CD4-positive, alpha-beta T cell treated with Interleukin-1 beta for 1 hour (primary cell): ENCODE data around the gene KCNH3.

Experiments
- DNase-seq, 2 donors: peaks; one replicate each; pipeline ENCODE4 v3.0.0-alpha.2; 2020 to 2022

Gene KCNH3

DNA sequence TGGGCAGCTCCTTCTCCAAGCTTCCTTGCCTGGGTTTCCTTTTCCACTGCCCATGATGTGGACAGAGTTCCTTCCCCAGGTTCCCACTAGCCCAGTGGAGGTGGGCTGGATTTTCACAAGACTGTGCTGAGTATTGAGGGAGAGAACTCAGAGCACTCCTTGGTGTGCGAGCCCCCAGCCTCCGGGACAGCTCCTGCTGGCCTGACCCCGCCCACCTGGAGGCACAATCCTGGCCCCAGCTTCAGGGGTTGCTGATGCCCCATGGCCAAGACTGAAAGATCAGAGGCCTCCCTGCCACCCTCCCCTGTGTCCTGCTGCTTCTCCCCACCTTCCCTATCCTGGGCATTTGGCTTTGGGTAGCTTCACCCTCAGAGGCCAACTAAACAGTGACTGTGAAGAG, 7.7 kb downstream of the KCNH3 start:
- DNase-seq = no peak

DNA sequence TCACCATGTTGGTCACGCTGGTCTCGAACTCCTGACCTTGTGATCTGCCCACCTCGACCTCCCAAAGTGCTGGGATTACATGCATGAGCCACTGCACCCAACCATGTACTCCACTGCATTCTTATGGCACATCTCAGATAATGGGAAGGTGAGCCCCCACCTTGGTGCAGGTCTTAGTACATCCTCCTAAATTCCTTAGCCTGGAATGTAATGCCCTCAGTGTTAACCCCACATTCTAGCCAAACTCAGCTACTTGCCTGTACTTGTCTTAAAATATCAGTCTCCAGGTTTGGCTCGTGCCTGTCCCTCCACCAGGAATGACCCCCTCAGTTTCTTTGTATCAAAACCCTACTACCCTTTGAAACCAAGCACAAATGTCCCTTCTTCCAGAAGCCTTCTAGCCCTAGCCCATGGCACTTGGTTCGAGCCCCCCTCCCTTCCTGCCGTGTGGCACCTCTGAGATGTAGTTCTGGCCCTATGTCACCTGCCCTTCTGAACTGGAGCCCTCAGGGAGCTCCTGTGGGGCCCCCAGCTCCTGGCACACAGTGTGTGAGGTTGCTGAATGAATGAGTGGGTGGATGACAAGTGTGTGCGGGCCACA, 8.4 kb downstream of the KCNH3 start:
- no peak for DNase-seq

DNA sequence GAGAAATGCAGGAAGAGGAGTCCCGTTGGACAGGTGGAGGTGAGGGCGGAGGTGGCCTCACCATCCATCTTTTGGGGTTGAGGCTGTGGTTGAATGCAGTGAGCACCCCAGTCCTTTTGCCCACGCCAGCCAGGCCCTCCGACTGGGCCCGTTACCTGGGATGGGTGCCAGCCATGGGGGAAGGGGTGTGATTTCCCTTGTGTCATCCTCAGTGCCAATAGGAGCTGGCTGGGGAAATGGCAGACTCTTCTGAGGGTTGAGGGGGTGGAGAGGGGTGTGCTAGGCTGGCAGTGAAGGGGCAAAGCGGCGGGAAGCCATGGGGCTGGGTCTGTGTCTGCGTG, 9.6 kb downstream of the KCNH3 start:
- DNase-seq = no peak

DNA sequence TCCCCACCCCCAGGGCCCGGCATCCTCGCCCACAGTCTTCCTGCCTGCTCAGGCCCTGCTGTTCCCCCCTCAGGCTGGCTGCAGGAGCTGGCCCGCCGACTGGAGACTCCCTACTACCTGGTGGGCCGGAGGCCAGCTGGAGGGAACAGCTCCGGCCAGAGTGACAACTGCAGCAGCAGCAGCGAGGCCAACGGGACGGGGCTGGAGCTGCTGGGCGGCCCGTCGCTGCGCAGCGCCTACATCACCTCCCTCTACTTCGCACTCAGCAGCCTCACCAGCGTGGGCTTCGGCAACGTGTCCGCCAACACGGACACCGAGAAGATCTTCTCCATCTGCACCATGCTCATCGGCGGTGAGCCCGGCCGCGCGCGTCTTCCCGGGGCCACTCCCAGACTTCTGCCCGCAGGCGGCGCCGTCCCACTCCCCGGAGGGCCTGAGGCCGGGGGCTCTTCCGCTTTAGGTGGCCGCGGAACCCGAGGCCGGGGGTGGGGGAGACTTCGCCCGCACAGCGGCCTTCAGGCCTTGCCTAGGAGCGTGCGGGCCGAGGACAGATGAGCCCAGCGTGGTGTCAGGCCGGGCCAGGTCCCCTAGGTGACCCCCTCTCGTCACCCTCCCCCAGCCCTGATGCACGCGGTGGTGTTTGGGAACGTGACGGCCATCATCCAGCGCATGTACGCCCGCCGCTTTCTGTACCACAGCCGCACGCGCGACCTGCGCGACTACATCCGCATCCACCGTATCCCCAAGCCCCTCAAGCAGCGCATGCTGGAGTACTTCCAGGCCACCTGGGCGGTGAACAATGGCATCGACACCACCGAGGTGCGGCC, 10.2 kb downstream of the KCNH3 start:
- DNase-seq = peak; percentile 15 to 25

DNA sequence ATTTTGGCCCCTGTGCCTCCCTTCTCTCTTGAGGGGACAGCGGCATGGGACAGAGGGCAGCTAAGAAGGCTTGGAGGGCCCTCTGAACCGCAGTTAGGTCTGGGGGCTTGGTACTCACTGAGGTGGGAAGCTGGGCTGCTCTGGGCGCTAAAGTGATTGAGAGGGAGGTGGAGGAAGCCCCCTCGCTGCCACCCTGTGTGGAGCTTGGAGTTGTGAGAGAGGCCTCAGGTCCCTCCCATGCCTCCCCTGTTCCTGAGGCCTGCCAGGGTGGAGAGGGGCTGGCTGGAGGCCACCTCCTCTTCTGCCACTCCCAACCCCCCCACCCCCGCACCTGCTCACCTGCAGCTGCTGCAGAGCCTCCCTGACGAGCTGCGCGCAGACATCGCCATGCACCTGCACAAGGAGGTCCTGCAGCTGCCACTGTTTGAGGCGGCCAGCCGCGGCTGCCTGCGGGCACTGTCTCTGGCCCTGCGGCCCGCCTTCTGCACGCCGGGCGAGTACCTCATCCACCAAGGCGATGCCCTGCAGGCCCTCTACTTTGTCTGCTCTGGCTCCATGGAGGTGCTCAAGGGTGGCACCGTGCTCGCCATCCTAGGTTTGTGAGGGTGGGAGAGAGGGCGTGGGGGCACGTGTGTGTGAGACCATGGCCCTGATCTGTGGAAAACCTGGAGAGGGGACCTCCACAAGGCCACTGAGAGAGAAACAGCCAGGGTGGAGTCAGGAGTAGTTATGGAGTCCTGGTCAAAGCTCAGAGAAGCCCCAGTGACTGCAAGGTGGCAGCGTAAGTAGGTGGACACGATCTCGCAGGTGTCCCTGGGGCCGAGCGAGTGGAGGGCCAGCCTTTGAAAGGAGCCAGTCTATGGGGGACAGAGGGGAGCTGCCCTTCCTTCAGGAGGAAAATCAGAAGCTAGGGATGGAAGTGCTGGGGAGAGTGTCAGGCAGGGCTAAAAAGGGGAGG, 11.2 kb downstream of the KCNH3 start:
- no peak for DNase-seq

DNA sequence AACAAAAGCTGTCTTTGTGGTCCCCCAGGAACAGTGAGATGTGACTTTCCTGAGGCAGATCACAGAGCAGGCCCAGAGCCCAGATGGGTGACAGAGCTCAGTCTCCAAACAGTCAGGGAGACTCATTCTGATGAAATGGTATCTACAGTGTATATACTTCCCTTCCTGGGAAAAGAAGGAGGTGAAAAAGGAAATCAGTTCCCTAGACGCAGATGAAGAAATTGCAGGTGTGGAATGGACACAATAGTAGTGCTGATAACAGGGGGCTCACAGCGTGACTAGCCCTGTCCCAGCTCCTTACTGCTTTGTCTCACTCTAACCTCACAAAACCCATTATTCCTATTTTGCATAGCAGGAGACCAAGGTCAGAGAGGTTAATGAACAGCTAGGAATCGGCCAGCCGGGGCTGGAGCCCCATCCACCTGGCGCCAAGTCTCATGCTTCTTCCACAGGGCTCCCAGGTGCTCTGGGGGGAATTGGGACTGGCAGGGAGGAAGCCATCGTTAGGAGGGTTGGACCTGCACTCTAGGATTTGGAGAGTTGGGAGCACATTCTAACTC, 11.9 kb downstream of the KCNH3 start:
- no peak for DNase-seq

DNA sequence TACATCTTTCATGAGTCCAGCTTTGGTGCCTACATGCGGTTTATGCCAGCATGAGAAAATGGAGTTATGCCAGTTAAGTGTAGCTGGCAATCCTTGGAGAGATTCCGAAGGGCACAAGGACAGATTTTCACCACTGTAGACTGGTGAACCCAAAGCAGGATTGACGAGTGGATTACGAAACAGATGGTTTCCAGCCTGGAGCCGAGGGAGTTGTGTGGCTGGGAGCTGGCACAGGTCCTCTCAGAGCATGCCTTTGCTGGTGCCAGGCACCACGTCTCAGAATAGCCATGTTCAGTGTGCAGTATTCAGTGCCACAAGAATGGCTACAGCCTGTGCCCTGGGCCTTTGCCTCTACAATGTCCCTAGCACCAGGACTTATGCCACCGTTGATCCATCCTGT, 13.2 kb downstream of the KCNH3 start:
- no peak for DNase-seq

DNA sequence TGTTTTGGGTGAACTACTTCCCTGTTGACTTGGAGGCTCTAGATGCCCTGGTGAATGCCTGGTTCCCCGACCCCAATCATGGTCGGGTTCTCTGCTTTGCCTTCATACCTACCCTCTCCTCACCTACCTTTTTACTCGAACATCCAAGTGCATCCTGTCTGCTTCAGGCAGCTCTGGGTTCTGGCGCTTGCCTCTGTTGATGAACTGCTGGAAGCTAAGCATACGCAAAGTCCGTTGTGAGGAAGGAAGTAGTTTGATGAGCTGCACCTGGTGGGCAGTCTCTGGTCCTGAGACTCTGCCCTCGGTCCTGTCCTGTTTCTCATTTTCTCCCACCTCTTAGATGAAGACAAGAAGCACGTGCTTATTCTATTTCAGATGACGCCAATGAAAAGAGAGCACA, 13.6 kb downstream of the KCNH3 start:
- DNase-seq = no peak

DNA sequence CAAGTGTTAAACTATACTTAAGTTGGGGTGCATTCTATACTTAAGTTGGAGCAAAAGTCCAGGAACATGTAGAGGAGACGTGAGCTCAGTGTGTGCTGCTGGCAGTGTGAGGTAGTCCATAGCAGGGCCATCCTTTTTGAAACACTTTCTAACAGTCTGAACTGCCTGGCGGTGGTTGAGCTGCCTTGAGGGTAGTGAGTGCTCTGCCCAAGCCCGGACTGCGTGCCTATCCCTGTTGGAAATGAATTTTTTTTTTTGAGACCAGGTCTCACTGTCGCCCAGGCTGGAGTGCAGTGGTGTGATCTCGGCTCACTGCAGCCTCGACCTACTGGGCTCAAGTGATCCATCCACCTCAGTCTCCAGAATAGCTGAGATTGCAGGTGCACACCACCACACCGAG, 14.1 kb downstream of the KCNH3 start:
- no peak for DNase-seq

DNA sequence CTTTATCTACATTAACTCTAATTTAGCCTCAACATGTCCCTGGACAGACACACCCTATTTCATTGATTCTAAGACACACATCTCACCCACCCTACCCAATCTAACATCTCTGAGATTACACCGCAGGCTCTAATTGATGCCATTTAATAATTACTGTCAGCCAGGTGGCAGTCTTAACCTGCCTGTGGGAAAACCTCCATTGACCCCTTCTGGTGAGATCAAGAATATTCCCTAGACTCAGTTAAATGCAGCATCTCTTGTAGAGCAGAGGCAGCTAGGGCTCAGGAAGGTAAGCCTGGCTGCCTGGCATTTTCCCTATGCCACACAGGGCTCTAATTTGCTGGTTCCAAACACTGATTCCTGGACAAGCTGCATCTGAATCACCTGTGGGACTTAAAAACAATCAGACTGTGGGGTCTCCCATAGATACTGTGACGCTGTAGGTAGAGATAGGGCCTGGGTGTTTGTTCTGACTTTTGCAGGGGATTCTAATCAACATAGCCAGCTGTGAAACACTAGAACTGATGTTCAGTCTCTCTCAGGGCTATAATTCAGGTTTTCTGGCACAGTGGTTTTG, 14.8 kb downstream of the KCNH3 start:
- DNase-seq = peak in 1 of 2 donors; percentile 64

DNA sequence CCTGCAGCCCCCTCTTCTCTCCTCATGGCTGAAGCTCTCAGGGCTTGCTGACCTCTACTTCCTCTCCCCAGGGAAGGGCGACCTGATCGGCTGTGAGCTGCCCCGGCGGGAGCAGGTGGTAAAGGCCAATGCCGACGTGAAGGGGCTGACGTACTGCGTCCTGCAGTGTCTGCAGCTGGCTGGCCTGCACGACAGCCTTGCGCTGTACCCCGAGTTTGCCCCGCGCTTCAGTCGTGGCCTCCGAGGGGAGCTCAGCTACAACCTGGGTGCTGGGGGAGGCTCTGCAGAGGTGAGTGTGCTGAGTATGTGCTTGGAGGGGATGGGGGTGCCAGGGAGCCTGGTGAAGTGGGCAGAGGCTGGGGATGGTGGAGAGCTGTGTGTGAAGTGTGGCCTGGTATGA, 15.4 kb downstream of the KCNH3 start:
- no peak for DNase-seq

DNA sequence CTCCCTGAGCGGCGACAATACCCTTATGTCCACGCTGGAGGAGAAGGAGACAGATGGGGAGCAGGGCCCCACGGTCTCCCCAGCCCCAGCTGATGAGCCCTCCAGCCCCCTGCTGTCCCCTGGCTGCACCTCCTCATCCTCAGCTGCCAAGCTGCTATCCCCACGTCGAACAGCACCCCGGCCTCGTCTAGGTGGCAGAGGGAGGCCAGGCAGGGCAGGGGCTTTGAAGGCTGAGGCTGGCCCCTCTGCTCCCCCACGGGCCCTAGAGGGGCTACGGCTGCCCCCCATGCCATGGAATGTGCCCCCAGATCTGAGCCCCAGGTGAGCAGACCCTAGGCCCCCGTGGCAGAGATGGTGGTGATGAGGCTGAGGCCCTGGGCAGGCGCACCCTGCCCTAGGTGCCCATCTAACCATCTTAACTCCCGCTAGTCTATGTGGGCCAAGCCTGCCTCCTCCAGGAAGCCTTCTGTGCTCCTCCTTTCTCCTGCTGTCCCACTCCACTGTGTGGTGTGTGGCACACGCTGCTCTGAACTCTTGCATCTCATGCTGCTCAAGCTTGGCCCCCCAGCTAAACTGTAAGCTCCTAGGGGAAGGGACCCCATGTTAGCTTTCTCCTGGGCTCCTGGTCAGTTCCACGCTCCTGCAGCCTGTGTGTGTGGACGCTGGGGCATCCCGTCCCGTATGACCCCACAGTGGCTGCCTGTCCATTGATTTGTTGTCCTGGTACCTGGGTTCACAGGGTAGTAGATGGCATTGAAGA, 17.0 kb downstream of the KCNH3 start:
- DNase-seq = no peak

DNA sequence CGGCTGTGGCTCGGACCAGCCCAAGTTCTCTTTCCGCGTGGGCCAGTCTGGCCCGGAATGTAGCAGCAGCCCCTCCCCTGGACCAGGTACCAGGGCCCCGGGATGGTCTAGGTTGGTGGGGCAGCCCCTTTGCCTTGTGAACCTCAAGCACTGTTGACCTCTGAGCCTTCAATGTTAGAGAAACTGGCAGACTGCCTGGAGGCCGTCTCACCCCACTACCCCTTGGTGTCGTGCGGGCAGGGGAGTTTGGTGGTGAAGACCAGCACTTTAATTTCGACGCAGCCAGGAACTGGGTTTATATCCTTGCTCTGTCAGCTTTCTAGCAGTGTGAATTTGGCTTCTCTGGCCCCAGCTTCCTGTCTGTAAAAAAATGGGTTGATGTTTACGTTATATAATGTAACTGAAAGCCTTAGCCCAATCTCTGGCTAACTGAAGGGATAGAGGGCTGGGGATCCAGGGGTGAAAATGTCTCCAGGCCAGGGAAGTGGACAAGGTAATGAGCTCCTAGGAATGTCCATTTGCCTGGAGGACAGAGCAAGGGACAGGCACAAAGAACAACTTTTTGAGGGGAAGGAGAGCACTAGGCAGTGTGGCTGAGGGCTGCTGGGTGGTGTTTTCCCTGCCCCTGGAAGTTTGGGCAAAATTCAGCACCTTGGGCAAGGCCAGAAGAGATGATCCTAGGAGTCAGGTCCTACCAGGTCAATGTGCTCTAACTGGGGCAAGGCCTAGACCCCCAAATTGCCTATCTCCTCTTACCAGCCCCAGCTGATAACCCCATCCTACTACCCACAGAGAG, 17.8 kb downstream of the KCNH3 start:
- DNase-seq = no peak

DNA sequence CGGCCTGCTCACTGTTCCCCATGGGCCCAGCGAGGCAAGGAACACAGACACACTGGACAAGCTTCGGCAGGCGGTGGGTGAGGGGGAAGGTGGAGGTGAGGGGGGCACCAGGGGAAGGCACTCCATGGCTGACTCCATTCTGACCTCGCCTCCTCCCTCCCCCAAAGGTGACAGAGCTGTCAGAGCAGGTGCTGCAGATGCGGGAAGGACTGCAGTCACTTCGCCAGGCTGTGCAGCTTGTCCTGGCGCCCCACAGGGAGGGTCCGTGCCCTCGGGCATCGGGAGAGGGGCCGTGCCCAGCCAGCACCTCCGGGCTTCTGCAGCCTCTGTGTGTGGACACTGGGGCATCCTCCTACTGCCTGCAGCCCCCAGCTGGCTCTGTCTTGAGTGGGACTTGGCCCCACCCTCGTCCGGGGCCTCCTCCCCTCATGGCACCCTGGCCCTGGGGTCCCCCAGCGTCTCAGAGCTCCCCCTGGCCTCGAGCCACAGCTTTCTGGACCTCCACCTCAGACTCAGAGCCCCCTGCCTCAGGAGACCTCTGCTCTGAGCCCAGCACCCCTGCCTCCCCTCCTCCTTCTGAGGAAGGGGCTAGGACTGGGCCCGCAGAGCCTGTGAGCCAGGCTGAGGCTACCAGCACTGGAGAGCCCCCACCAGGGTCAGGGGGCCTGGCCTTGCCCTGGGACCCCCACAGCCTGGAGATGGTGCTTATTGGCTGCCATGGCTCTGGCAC, 18.5 kb downstream of the KCNH3 start:
- DNase-seq = no peak

DNA sequence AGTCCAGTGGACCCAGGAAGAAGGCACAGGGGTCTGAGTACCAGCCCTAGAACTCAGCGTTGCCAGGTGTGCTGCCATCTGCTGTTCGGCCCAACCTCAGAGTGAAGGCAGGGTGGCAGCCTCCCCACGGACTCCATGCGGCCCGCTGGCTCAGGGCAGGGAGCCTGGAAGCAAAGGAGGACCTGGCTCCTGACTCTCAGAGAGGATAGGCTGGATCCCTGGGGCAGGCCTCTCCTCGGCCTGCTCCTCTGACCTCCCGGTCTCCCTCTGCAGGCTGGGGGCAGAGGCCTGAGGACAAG, 19.0 kb downstream of the KCNH3 start:
- DNase-seq = no peak

DNA sequence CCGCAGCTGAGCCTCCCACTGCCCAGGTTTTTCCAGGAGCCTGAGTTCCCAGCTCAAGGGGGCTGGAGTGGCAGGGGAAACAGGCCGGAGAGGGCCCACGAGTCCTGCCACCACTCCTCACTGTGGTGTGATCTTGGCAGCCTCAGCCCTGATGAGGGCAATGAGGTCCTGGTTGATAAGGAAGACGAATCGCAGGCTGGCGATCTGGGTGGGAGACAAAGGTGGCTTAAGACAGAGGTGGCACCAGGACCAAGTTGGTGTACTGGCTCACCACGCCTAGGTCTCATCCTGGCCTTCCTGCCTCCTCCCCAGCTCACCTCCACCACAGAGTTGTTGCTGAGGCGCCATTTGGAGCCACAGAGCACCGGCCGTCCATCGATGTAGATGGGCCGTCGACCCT, 19.7 kb downstream of the KCNH3 start:
- DNase-seq = no peak

DNA sequence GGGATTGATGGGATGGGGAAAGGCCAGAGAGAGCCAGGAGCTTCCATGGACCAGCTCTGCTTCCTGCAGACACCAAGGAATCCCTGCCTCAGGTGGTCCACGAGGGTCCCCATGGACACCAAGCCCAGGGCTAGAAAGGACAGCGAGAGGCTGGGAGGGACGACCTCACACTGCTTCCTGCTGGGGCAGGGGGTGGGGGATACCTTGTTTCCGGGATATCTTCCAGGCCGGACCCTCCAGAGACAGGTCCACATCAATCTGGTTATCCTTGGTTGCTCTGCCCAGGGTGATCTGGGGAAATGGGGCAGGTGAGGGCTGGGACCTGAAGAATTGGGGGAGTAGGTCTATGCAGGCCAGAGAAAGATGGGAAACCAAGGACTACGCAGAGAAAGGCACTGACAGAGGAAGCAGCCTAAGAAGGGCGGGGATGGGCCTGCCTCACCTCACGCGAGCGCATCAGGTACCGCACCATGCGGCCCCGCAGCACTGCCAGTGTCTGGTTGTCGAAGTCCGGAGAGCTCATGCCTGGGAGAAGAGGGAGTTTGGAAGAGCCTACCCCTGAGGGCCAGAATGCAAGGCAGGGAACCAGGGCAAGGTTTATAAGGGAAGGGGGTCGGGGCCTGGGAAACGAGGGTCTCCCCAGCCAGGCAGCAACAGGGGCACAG, 20.3 kb downstream of the KCNH3 start:
- DNase-seq = no peak

DNA sequence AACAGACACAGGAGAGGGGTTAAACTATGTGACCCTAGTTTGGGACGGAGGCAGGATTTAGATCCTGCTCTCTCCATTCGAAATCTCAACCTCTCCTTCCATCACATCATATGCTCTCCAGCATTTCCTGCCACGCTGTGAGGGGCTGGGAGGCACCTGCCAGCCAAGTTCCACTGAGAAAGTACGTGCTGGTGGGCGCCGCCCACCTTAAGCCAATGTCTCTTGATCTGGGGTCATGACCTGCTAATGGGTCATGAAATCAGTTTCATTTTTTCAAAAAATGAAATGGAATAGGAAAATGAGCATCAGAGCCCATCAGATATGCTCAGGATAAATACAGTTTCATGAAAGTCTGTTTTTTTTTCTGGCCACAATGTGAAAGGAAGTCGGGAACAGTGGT, 21.9 kb downstream of the KCNH3 start:
- no peak for DNase-seq

DNA sequence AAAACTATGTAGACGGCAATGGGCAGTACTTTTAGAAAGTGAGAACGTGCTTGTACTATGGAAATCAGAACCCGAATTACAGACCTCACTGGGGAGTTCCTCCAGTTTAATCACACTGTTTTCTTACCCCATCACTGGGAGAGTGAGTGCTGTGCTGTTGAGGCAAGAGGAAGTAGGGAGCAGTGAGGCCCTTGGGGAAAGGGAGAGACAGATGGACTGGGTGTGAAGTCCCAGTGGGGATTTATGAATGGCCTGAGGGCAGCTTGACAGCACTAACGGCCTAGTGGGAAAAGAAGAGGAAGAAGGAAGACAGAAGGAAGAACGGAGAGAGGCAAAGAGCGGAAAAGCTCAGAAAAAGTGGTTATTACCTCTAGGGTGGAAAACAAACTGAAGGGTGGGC, 23.4 kb downstream of the KCNH3 start:
- no peak for DNase-seq

DNA sequence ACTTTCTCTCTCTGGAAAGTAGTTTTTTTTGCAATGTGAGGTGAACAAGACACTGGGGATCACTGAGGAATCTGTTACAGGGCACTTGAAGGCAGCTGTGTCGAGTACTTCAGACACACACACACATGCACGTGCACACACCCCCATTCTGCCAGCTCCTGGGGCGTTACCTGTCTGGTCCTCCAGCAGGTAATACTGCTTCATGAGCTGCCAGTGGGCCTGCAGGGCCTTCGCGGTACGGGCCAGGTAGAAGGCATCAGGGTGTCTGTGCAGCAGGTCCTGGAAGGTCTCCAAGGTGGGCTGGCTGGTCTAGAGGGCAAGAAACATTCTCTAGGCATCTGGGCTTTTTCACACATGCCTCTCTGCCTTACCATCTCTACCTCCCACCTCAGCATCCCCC, 24.0 kb downstream of the KCNH3 start:
- no peak for DNase-seq
